GM19372 (cell line): ENCODE results near the gene TGOLN2.

Source experiments
- ATAC-seq: cut with Tn5 transposase; IDR thresholded peaks from one replicate; pipeline ENCODE4 v1.9.1; 2021; ENCODE audit warnings: mild to moderate bottlenecking, low read depth, moderate library complexity; ENCODE audit not compliant: unreplicated experiment

Gene TGOLN2

DNA sequence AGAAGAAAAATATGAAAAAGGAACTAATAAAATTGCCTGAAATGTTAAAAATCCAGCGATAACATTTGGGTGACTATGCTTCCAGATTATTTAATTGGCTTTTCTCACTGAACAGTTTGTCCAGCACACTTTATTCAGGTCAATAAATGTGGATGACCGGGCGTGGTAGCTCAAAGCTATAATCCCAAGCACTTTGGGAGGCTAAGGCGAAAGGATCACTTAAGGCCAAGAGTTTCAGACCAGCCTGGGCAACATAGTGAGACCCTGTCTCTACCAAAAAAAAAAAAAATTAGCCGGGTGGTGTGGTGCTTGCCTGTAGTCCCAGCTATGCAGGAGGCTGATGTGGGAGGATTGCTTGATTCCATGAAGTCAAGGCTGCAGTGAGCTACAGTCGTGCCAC lies 55.4 kb downstream of the TGOLN2 start:
- no peak for ATAC-seq

DNA sequence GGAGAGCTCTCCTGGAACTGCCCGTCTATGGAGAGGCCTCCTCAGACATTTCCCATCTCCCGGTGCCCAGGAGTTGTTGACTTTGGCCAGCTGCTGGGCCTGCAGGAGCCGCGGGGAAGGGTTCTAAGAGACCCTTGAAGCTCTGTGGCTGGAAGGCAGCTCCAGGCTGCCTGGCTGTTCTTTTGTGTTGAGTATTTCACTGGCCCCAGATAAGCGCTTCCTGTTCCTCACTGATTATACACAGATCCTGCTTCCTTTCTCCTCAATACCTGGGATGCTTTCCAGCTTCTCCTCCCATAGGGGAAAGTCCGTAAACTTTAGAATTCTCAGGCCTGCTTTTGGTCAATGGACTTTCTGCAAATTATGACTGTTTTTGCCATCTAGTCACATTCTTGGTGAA lies 57.8 kb downstream of the TGOLN2 start:
- ATAC-seq: no peak
